Osteocyte (in vitro differentiated cells): ENCODE data around the gene C13orf46. TPM values are rescaled to one million over a fixed set of nuclear protein-coding genes. Genes with fewer than 3 reads are reported as not detected.

ENCODE experiments used
- DNase-seq: peaks from one replicate; pipeline ENCODE4 v3.0.0; 2021; ENCODE audit warnings: mixed read lengths; ENCODE audit not compliant: unreplicated experiment; ENCODE audit errors: extremely low spot score
- H3K27ac Mint-ChIP-seq: one replicate; pipeline ENCODE4 v1.8.0; 2021; ENCODE audit warnings: mild to moderate bottlenecking, mixed read lengths; ENCODE audit not compliant: unreplicated experiment
- H3K27me3 Mint-ChIP-seq: one replicate; pipeline ENCODE4 v1.8.0; 2021; ENCODE audit warnings: mixed read lengths; ENCODE audit not compliant: unreplicated experiment
- H3K36me3 Mint-ChIP-seq: one replicate; pipeline ENCODE4 v1.8.0; 2021; ENCODE audit warnings: mixed read lengths; ENCODE audit not compliant: unreplicated experiment
- H3K4me1 Mint-ChIP-seq: one replicate; pipeline ENCODE4 v1.8.0; 2021; ENCODE audit warnings: mixed read lengths; ENCODE audit not compliant: unreplicated experiment
- H3K4me3 Mint-ChIP-seq: one replicate; pipeline ENCODE4 v1.8.0; 2021; ENCODE audit warnings: mild to moderate bottlenecking, moderate library complexity, mixed read lengths; ENCODE audit not compliant: unreplicated experiment
- H3K9me3 Mint-ChIP-seq: one replicate; pipeline ENCODE4 v1.8.0; 2021; ENCODE audit warnings: mixed read lengths; ENCODE audit not compliant: unreplicated experiment
- total RNA-seq: library from RNA; stranded (reverse); gene quantifications from 2 replicates; pipeline ENCODE4 v1.2.1, GENCODE V29; 2021
- TF ChIP-seq, protein P1 (sequence below): fragments of 200-600 bp; sonication (generic); IDR thresholded peaks from 2 replicates; pipeline ENCODE4 v1.5.0; 2021; ENCODE audit warnings: antibody characterized with exemption, mild to moderate bottlenecking, moderate library complexity

C13orf46 gene
- total RNA-seq, 1 donor from 2014 or later = 2.4 TPM

DNA sequence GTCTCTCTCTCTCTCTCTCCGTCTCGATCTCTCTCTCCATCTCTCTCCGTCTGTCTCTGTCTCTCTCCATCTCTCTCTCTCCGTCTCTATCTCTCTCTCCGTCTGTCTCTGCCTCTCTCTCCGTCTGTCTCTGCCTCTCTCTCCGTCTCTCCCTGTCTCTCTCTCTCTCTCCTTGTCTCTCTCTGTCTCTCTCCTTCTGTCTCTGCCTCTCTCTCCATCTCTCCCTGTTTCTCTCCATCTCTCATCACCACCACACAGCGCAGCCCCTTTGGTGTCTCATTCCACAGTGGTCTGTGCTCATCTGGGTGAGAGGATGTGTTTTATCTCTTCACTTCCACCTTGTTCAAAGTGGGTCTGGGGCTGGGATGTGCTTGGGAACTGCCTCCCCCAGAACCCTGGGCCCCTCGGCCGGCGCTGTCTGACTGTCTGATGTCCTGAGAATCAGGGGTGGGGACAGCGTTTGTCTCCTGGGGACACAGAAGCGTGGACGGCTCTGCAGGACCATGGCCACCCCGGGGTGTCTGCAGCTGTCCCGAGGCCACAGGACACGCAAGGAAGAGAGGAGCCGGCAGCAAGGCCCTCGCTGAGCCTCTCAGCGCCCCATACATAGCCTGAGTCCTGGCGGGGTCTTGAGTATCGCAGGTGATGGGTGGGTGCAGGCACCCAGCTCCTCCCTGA, 40.2 kb upstream of the C13orf46 start:
- DNase-seq = no peak
- H3K4me1 Mint-ChIP-seq = peaks cover 1% of the 10 kb centered on the region
- TF ChIP-seq, protein P1, sequence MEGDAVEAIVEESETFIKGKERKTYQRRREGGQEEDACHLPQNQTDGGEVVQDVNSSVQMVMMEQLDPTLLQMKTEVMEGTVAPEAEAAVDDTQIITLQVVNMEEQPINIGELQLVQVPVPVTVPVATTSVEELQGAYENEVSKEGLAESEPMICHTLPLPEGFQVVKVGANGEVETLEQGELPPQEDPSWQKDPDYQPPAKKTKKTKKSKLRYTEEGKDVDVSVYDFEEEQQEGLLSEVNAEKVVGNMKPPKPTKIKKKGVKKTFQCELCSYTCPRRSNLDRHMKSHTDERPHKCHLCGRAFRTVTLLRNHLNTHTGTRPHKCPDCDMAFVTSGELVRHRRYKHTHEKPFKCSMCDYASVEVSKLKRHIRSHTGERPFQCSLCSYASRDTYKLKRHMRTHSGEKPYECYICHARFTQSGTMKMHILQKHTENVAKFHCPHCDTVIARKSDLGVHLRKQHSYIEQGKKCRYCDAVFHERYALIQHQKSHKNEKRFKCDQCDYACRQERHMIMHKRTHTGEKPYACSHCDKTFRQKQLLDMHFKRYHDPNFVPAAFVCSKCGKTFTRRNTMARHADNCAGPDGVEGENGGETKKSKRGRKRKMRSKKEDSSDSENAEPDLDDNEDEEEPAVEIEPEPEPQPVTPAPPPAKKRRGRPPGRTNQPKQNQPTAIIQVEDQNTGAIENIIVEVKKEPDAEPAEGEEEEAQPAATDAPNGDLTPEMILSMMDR = no peak
- H3K4me3 Mint-ChIP-seq = no peak overlapping the region
- H3K9me3 Mint-ChIP-seq = no peaks in the 10 kb centered on the region
- peaks cover 24% of the 10 kb centered on the region for H3K36me3 Mint-ChIP-seq
- H3K27me3 Mint-ChIP-seq = no peaks in the 10 kb centered on the region
- no peak overlapping the region for H3K27ac Mint-ChIP-seq

DNA sequence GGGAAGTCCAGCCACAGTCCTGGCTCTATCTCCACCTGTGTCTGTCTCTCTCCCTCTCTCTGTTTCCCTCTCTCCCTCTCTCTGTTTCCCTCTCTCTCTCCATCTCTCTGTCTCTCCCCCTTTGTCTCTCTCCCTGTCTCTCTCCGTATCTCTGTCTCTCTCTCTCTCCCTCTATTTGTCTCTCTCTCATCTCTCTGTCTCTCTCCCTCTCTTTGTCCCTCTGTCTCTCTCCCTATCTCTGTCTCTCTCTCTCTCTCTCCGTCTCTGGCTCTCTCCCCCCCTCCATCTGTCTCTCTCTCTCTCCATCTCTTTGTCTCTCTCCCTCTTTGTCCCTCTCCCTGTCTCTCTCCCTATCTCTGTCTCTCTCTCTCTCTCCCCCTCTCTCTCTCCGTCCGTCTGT, 39.5 kb upstream of the C13orf46 start:
- Mint-ChIP-seq H3K27ac (no peak overlapping the region), H3K36me3 (peaks cover 22% of the 10 kb centered on the region), H3K9me3 (no peaks in the 10 kb centered on the region), H3K27me3 (no peaks in the 10 kb centered on the region), H3K4me1 (peaks cover 1% of the 10 kb centered on the region), H3K4me3 (no peak overlapping the region)
- DNase-seq = no peak
- TF ChIP-seq, protein P1 = no peak

DNA sequence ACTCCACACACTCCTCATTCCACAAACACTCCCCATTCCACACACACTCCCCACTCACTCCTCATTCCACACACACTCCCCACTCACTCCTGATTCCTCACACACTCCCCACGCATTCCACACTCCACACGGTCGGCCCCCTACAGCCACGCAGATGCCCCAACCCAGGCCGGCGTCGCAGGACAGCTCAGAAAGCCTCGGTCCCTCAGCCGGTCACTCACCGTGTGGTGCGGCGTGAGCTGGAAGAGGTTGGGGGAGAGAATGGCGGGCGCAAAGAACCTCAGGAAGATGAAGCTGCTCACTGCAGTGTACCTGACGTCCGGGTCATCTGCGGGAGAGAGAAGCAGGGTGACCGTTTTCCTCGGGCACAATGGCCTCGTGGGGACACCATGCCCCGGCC, 39.0 kb upstream of the C13orf46 start:
- H3K4me3 Mint-ChIP-seq = no peak overlapping the region
- H3K9me3 Mint-ChIP-seq = no peaks in the 10 kb centered on the region
- H3K36me3 Mint-ChIP-seq = peaks cover 22% of the 10 kb centered on the region
- no peak for DNase-seq
- TF ChIP-seq, protein P1 = no peak
- no peak overlapping the region for H3K27ac Mint-ChIP-seq
- peaks cover 1% of the 10 kb centered on the region for H3K4me1 Mint-ChIP-seq
- H3K27me3 Mint-ChIP-seq = no peaks in the 10 kb centered on the region

DNA sequence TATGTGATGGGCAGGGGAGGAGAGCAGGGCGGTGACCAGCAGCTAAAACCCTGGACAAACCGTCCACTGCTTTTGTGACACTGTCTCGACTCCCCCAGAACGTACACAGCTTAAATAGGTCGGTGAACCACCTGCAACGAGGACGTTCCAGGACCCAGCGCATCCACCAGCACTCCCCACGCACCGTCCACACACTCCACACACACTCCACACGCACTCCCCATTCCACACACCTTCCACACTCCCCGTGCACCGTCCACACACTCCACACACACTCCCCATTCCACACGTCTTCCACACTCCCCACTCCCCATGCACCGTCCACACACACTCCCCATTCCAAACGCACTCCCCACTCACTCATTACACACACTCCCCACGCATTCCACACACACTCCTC, 38.3 kb upstream of the C13orf46 start:
- Mint-ChIP-seq H3K27ac (no peak overlapping the region), H3K4me1 (peaks cover 1% of the 10 kb centered on the region), H3K4me3 (no peak overlapping the region), H3K9me3 (no peaks in the 10 kb centered on the region), H3K27me3 (no peaks in the 10 kb centered on the region), H3K36me3 (peaks cover 22% of the 10 kb centered on the region)
- DNase-seq = no peak
- TF ChIP-seq, protein P1 = no peak

DNA sequence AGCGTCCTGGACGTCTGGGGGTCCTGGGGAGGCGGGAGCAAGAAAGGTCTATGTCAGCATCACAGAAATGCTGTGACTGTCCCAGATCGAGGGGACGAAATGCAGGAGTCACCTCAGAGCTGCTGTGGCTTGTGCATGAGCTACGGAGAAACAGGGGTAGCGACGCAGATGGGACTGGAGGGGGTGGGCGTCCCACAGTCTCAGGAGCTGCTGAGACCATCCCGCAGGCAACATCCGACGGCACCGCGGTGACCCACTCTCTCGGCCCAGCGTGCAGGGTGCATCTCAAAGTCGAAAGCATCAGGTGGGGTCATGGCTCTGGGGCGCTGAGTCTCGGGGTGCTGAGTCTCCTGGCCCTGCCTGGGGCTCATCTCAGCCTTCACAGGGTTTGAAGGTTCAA, 37.4 kb upstream of the C13orf46 start:
- Mint-ChIP-seq H3K4me3 (no peak overlapping the region), H3K27ac (peak overlapping the region; percentile 28), H3K27me3 (no peaks in the 10 kb centered on the region), H3K36me3 (peaks cover 17% of the 10 kb centered on the region), H3K4me1 (peaks cover 1% of the 10 kb centered on the region), H3K9me3 (no peaks in the 10 kb centered on the region)
- DNase-seq = no peak
- TF ChIP-seq, protein P1 = no peak
